IPS-18a (cell line): ENCODE measurements around the gene ABCC10.
A peak's percentile ranks its signal among the peaks of the same experiment; 100 is the strongest.
"Not testable (repeated sequence)": the region's sequence is repeated elsewhere in the genome, so short reads cannot be mapped to it uniquely, and the experiment has no call there.

ENCODE experiments used
- H3K27ac ChIP-seq: one replicate; pipeline ENCODE4 v1.5.1; 2013; ENCODE audit warnings: low read length
- H3K27me3 ChIP-seq: one replicate; pipeline ENCODE4 v1.6.1; 2013; ENCODE audit warnings: mild to moderate bottlenecking, low read length; ENCODE audit not compliant: control insufficient read depth, insufficient read depth
- H3K36me3 ChIP-seq: one replicate; pipeline ENCODE4 v1.6.1; 2013; ENCODE audit warnings: low read depth, low read length; ENCODE audit not compliant: control insufficient read depth
- H3K4me1 ChIP-seq: one replicate; pipeline ENCODE4 v1.6.1; 2013; ENCODE audit warnings: low read depth, low read length; ENCODE audit not compliant: control insufficient read depth
- H3K4me3 ChIP-seq: one replicate; pipeline ENCODE4 v1.5.1; 2013; ENCODE audit warnings: low read length
- H3K9ac ChIP-seq: one replicate; pipeline ENCODE4 v1.6.1; 2013; ENCODE audit warnings: mild to moderate bottlenecking, low read length, moderate library complexity
- H3K9me3 ChIP-seq: one replicate; pipeline ENCODE4 v1.6.1; 2013; ENCODE audit warnings: low read depth, low read length; ENCODE audit not compliant: control insufficient read depth

Gene ABCC10

GRCh38 chr6:43493833-43494232 is 66.5 kb downstream of the ABCC10 start:
- Histone ChIP-seq H3K36me3 (peaks cover 12% of the 10 kb centered on the region), H3K9ac (no peak overlapping the region)

DNA sequence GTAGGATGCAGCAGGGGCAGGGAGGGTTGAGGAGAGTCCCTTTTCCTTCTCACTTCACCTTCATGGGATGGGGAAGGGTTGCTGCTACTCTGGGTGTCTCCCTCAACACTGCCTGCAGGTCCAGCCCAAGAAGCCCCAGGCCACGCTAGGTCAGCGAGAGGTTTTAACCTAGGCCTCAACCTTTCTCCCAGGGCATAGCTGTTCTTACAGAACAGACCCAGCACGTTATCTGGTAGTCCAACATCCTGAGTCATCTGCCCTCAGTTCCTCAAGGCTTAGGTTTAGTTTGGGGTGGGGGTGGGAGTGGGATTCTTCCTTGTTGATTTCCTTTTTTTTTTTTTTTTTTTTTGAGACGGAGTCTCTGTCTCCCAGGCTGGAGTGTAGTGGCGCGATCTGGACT is 67.0 kb downstream of the ABCC10 start:
- Histone ChIP-seq H3K27ac (no peak overlapping the region), H3K27me3 (no peaks in the 10 kb centered on the region), H3K4me1 (no peaks in the 10 kb centered on the region), H3K4me3 (no peak overlapping the region), H3K9ac (no peak overlapping the region), H3K36me3 (peaks cover 17% of the 10 kb centered on the region), H3K9me3 (no peaks in the 10 kb centered on the region)

More at GRCh38 chr6:43493833-43494232, 66.5 kb downstream of the ABCC10 start:
- Histone ChIP-seq H3K27ac (no peak overlapping the region), H3K4me3 (no peak overlapping the region), H3K9me3 (no peaks in the 10 kb centered on the region), H3K4me1 (no peaks in the 10 kb centered on the region), H3K27me3 (no peaks in the 10 kb centered on the region)

GRCh38 chr6:43494766-43495165 is 67.4 kb downstream of the ABCC10 start:
- peaks cover 21% of the 10 kb centered on the region for H3K36me3 ChIP-seq
- no peak overlapping the region for H3K27ac ChIP-seq
- no peaks in the 10 kb centered on the region for H3K27me3 ChIP-seq
- H3K9me3 ChIP-seq = no peaks in the 10 kb centered on the region
- H3K4me3 ChIP-seq = no peak overlapping the region
- H3K4me1 ChIP-seq = no peaks in the 10 kb centered on the region
- H3K9ac ChIP-seq = no peak overlapping the region

- H3K4me3 ChIP-seq = peak overlapping the region; percentile 1
- no peaks in the 10 kb centered on the region for H3K9me3 ChIP-seq
- no peaks in the 10 kb centered on the region for H3K27me3 ChIP-seq
- no peaks in the 10 kb centered on the region for H3K4me1 ChIP-seq
- H3K9ac ChIP-seq = no peak overlapping the region
- peaks cover 28% of the 10 kb centered on the region for H3K36me3 ChIP-seq
- H3K27ac ChIP-seq = no peak overlapping the region
Measured at GRCh38 chr6:43495409-43495941, 68.1 kb downstream of the ABCC10 start.

DNA sequence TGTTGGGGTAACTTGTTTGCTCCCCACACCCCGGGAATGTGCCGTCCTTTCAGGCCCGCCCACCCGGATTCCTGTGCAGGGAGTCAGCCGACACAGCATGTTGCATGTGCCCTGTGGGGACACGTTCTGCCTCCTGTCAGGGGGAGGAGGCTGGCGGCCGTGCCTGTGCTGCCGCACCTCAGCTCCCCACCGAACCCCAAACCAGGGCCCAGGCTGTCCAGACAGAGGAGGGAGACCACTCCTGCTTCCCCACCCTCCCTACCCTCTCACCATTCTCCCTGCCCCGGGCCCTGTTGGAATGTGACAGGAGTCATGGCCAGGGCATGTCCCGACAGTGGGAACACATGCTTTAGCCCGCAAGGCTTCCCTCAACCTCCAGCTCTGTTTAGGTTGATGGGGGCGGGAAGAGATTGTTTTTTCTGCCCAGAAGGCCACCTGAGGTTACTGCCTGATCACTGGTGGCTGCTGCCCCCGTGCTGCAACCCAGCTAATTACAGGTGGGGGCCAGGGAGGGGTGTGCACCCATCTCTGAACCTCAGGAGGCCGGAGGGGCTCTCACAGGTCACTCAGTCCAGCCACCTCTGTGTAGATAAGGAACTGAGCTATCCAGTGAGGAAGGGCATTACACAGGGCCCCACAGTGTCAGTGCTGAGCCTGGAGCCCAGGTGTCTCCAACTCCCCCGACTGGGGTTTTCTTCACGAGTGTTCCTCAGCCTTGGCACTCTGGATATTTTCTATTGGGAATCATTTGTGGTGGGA is 69.2 kb downstream of the ABCC10 start:
- Histone ChIP-seq H3K4me1 (no peaks in the 10 kb centered on the region), H3K4me3 (no peak overlapping the region), H3K27me3 (no peaks in the 10 kb centered on the region), H3K9ac (no peak overlapping the region), H3K9me3 (no peaks in the 10 kb centered on the region), H3K27ac (no peak overlapping the region), H3K36me3 (peaks cover 39% of the 10 kb centered on the region)

- H3K9me3 ChIP-seq = no peaks in the 10 kb centered on the region
- H3K4me3 ChIP-seq = no peak overlapping the region
- H3K27me3 ChIP-seq = no peaks in the 10 kb centered on the region
- no peak overlapping the region for H3K27ac ChIP-seq
- H3K36me3 ChIP-seq = peaks cover 44% of the 10 kb centered on the region
- no peaks in the 10 kb centered on the region for H3K4me1 ChIP-seq
- H3K9ac ChIP-seq = no peak overlapping the region
Measured at GRCh38 chr6:43497129-43497396, 69.7 kb downstream of the ABCC10 start.

DNA sequence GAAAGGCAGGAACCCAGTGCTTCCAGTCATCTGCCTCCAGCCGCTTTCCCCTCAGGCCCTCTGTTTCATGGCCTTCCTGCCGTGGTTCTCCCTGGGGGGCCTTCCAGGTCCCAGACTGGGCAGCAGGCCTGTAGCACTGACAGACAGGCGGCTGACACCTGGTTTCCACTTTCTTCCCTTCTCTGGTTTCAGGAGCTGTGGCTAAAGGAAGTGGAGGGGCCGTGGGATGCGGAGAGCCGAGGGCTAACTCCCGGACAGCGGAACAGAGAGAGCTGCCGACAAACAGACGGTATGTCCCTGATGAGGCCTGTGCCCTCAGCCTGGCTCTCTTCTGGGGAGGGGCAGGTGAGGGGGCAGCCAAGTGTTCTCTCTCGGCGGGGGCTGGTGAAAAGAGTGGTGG is 70.3 kb downstream of the ABCC10 start:
- no peak overlapping the region for H3K27ac ChIP-seq
- no peaks in the 10 kb centered on the region for H3K9me3 ChIP-seq
- no peaks in the 10 kb centered on the region for H3K4me1 ChIP-seq
- no peak overlapping the region for H3K4me3 ChIP-seq
- peaks cover 50% of the 10 kb centered on the region for H3K36me3 ChIP-seq
- no peak overlapping the region for H3K9ac ChIP-seq
- no peaks in the 10 kb centered on the region for H3K27me3 ChIP-seq

DNA sequence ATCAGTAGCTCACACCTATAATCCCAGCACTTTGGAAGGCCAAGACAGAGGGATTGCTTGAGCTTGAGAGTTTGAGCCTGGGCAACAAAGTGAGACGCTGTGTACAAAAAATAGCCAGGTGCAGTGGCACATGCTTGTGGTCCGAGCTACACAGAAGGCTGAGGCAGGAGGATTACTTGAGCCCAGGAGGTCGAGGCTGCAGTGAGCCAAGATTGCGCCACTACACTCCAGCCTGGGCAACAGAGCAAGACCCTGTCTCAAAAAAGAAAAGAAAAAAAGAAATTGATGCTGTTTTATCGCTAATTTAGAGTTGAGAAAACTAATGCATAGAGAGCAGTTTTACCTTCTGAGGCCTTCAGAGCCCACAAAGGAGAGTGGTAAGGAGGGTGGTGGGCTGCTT is 71.0 kb downstream of the ABCC10 start:
- not testable (repeated sequence) for H3K27ac ChIP-seq, H3K9ac ChIP-seq, H3K9me3 ChIP-seq, H3K4me3 ChIP-seq, H3K27me3 ChIP-seq, H3K4me1 ChIP-seq
- H3K36me3 ChIP-seq = peaks cover 56% of the 10 kb centered on the region

GRCh38 chr6:43499028-43499815 is 71.9 kb downstream of the ABCC10 start:
- no peak overlapping the region for H3K4me3 ChIP-seq
- H3K27ac ChIP-seq = no peak overlapping the region
- H3K27me3 ChIP-seq = no peaks in the 10 kb centered on the region
- no peaks in the 10 kb centered on the region for H3K9me3 ChIP-seq
- H3K4me1 ChIP-seq = no peaks in the 10 kb centered on the region
- no peak overlapping the region for H3K9ac ChIP-seq
- peaks cover 61% of the 10 kb centered on the region for H3K36me3 ChIP-seq
